Chondrocyte (in vitro differentiated cells): ENCODE data around the gene GPR183. TPM values are rescaled to one million over a fixed set of nuclear protein-coding genes. Genes with fewer than 3 reads are reported as not detected.

ENCODE experiments used
- DNase-seq: peaks from one replicate; pipeline ENCODE4 v3.0.0; 2021; ENCODE audit warnings: mixed read lengths, low spot score
- H3K27ac Mint-ChIP-seq: one replicate; pipeline ENCODE4 v1.8.0; 2021; ENCODE audit warnings: mild to moderate bottlenecking, moderate library complexity, mixed read lengths; ENCODE audit not compliant: unreplicated experiment
- H3K27me3 Mint-ChIP-seq: 2 replicates; pipeline ENCODE4 v1.8.0; 2021; ENCODE audit warnings: low read depth, mixed read lengths
- H3K36me3 Mint-ChIP-seq: 2 replicates; pipeline ENCODE4 v1.8.0; 2021; ENCODE audit warnings: low read depth, mixed read lengths
- H3K4me1 Mint-ChIP-seq: 2 replicates; pipeline ENCODE4 v1.8.0; 2021; ENCODE audit warnings: low read depth, mild to moderate bottlenecking, mixed read lengths
- H3K4me3 Mint-ChIP-seq: one replicate; pipeline ENCODE4 v1.8.0; 2021; ENCODE audit warnings: mild to moderate bottlenecking, moderate library complexity, mixed read lengths; ENCODE audit not compliant: unreplicated experiment
- H3K9me3 Mint-ChIP-seq: 2 replicates; pipeline ENCODE4 v1.8.0; 2021; ENCODE audit warnings: low read depth, mixed read lengths
- total RNA-seq: library from RNA; stranded (reverse); gene quantifications from 3 replicates; pipeline ENCODE4 v1.2.1, GENCODE V29; 2021
- TF ChIP-seq, protein P1 (sequence below): fragments of 200-600 bp; sonication (generic); IDR thresholded peaks from 2 replicates; pipeline ENCODE4 v1.5.0; 2021; ENCODE audit warnings: antibody characterized with exemption, mild to moderate bottlenecking, moderate library complexity

Gene GPR183
- total RNA-seq, 1 donor from 2014 or later, result 5.7 TPM

- peaks cover 14% of the 10 kb centered on the region for H3K4me1 Mint-ChIP-seq
- TF ChIP-seq, protein P1, sequence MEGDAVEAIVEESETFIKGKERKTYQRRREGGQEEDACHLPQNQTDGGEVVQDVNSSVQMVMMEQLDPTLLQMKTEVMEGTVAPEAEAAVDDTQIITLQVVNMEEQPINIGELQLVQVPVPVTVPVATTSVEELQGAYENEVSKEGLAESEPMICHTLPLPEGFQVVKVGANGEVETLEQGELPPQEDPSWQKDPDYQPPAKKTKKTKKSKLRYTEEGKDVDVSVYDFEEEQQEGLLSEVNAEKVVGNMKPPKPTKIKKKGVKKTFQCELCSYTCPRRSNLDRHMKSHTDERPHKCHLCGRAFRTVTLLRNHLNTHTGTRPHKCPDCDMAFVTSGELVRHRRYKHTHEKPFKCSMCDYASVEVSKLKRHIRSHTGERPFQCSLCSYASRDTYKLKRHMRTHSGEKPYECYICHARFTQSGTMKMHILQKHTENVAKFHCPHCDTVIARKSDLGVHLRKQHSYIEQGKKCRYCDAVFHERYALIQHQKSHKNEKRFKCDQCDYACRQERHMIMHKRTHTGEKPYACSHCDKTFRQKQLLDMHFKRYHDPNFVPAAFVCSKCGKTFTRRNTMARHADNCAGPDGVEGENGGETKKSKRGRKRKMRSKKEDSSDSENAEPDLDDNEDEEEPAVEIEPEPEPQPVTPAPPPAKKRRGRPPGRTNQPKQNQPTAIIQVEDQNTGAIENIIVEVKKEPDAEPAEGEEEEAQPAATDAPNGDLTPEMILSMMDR, result no peak
- no peaks in the 10 kb centered on the region for H3K27me3 Mint-ChIP-seq
- H3K4me3 Mint-ChIP-seq, result no peak overlapping the region
- H3K36me3 Mint-ChIP-seq, result peaks cover 6% of the 10 kb centered on the region
- H3K9me3 Mint-ChIP-seq, result no peaks in the 10 kb centered on the region
- no peak overlapping the region for H3K27ac Mint-ChIP-seq
- no peak for DNase-seq
These were observed 23.7 kb upstream of the GPR183 start for GRCh38 chr13:99330942-99331341.

DNA sequence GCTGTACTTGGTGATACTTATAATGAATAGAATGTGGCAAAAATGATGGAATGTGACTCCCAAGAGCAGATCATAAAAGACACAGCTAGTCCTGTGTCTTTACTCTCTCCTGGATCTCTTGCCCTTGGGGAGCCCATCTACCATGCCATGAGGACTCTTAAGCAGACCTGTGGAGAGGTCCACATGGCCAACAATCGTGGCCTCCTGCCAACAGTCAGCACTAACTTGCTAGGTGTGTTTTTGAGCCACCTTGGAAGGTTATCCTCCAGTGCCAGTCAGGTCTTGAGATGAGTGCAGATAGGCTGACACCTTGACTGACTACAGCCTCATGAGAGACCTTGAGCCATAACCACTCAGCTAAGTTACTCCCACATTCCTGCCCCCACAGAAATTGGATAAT, 22.3 kb upstream of the GPR183 start:
- peaks cover 6% of the 10 kb centered on the region for H3K4me1 Mint-ChIP-seq
- no peak for DNase-seq
- peaks cover 8% of the 10 kb centered on the region for H3K36me3 Mint-ChIP-seq
- TF ChIP-seq, protein P1, result no peak
- H3K27ac Mint-ChIP-seq, result no peak overlapping the region
- H3K27me3 Mint-ChIP-seq, result no peaks in the 10 kb centered on the region
- H3K9me3 Mint-ChIP-seq, result no peaks in the 10 kb centered on the region
- no peak overlapping the region for H3K4me3 Mint-ChIP-seq

DNA sequence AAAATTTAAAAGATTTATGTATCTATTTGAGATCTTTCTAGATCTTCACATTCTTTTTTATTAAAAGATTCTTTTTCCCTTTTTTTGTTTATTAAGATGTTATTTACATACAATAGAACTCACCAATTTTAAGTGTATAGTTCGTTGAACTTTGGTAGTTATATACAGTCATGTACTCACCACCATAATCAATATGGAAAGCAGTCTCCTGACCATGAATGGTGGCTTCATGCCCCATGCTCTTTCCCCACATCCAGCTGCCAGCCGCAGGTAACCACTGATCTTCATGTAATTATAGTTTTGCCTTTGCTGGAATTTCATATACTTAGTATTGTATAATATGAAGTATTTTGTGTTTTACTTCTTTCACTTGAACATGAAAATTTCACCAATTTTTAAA, 20.6 kb upstream of the GPR183 start:
- no peak for DNase-seq
- Mint-ChIP-seq H3K36me3 (peaks cover 8% of the 10 kb centered on the region), H3K4me3 (no peak overlapping the region), H3K4me1 (peaks cover 8% of the 10 kb centered on the region), H3K9me3 (no peaks in the 10 kb centered on the region), H3K27me3 (no peaks in the 10 kb centered on the region), H3K27ac (no peak overlapping the region)
- TF ChIP-seq, protein P1, result no peak

DNA sequence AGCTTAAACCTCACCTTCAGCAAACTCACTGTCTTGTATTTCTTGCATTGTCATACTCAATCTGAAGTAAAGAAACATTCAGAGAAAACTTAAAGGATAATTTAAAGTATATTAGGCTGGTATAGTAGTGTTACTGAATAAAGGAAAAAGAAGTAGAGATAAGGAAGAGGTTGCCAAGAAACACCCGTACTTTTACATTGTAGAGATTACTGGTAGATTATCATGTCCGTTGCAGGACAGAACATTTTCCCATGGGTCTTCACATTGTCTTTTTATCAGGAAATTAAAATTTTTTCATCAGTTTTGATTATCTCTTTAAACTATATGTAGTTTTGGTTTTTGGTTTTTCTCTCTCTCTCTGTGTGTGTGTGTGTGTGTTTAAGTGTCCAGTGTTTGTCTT, 19.9 kb upstream of the GPR183 start:
- H3K4me3 Mint-ChIP-seq, result no peak overlapping the region
- peaks cover 8% of the 10 kb centered on the region for H3K36me3 Mint-ChIP-seq
- no peak overlapping the region for H3K27ac Mint-ChIP-seq
- DNase-seq, result no peak
- peaks cover 15% of the 10 kb centered on the region for H3K4me1 Mint-ChIP-seq
- no peaks in the 10 kb centered on the region for H3K9me3 Mint-ChIP-seq
- H3K27me3 Mint-ChIP-seq, result no peaks in the 10 kb centered on the region
- TF ChIP-seq, protein P1, result no peak

DNA sequence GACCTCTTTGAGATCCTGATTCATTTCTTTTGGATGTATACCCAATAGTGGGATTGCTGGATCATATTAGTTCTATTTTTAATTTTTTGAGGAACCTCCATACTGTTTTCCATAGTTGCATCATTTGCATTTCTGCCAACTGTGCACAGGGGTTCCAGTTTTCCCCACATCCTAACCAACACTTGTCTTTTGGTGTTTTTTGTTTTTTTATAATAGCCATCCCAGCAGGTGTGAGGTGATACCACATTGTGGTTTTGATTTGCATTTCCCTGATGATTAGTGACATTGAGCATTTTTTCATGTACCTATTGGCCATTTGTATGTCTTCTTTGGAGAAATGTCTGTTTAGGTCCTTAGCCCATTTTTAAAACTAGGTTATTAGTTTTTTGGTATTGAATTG, 18.8 kb upstream of the GPR183 start:
- no peak overlapping the region for H3K27ac Mint-ChIP-seq

More for the DNA sequence above, 18.8 kb upstream of the GPR183 start:
- Mint-ChIP-seq H3K9me3 (no peaks in the 10 kb centered on the region), H3K27me3 (no peaks in the 10 kb centered on the region), H3K4me3 (no peak overlapping the region), H3K4me1 (peaks cover 19% of the 10 kb centered on the region), H3K36me3 (peaks cover 8% of the 10 kb centered on the region)
- no peak for DNase-seq
- TF ChIP-seq, protein P1, result no peak
